BJ (cell line): ENCODE data around the gene PMVK. TPM values are rescaled to one million over a fixed set of nuclear protein-coding genes. Genes with fewer than 3 reads are reported as not detected.

Experiments
- CTCF ChIA-PET: fragments of 350-600 bp; formaldehyde crosslinking; extraction: SDS; loops from one replicate; lab custom pipeline; 2021; ENCODE audit warnings: antibody characterized with exemption, inconsistent platforms; lab: Yijun Ruan, JAX
- POLR2A ChIA-PET: fragments of 300-600 bp; sonication (Branson Sonifier 250); formaldehyde crosslinking; extraction: SDS; loops from one replicate; lab custom pipeline; 2021; ENCODE audit warnings: antibody characterized with exemption; lab: Charles Lee
- DNase-seq: peaks from one replicate; pipeline ENCODE4 v3.0.0-alpha.2; 2011; ENCODE audit warnings: low read depth
- H3K27me3 ChIP-seq: 2 replicates; pipeline ENCODE4 v1.6.0; 2011; ENCODE audit warnings: low read length; ENCODE audit not compliant: control insufficient read depth, insufficient read depth
- H3K36me3 ChIP-seq: 2 replicates; pipeline ENCODE4 v1.5.1; 2011; ENCODE audit warnings: low read length; ENCODE audit not compliant: control insufficient read depth, insufficient read depth
- H3K4me3 ChIP-seq: 2 replicates; pipeline ENCODE4 v1.5.1; 2011; ENCODE audit warnings: low read depth, mild to moderate bottlenecking, control low read depth, low read length
- polyA plus RNA-seq: library from polyadenylated mRNA; depleted of rRNA; stranded (reverse); fragments of >200 nt; gene quantifications from 2 replicates; pipeline ENCODE4 v1.2.3, GENCODE V29; 2011
- TF ChIP-seq, protein P1 (sequence below): IDR thresholded peaks from 2 replicates; pipeline ENCODE4 v1.5.1; 2011; ENCODE audit warnings: low read depth, mild to moderate bottlenecking, control low read depth, inconsistent platforms, low read length, moderate library complexity; ENCODE audit not compliant: insufficient read depth

PMVK gene
- polyA plus RNA-seq, 1 experiment, result 38.4 TPM

DNA sequence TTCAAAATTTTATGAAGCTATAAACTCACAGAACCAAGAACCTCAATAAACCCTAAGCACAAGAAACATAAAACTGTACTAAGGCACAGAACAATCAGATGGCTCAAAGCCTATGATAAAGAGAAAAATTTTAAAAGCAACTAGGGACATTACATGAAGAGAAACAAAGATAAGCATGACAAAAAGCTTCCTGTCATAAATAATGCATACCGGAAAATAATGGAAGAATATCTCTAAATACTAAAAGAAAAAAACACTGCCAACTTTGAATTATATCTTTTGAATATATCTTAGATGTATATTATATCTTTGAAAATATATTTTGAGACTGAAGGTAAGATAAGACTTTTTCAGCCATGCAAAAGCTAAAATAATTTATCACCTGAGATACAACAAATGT is 45.1 kb downstream of the PMVK start:
- no peak for DNase-seq
- H3K36me3 ChIP-seq, result no peaks in the 10 kb centered on the region
- CTCF ChIA-PET, result interaction anchor here (2.5 to 2.6 kb wide), 2 partner anchors 13 to 332 kb away, joined by 7 to 9 read pairs; no protein-coding TSS in a partner anchor
- no peak overlapping the region for H3K4me3 ChIP-seq
- TF ChIP-seq, protein P1, sequence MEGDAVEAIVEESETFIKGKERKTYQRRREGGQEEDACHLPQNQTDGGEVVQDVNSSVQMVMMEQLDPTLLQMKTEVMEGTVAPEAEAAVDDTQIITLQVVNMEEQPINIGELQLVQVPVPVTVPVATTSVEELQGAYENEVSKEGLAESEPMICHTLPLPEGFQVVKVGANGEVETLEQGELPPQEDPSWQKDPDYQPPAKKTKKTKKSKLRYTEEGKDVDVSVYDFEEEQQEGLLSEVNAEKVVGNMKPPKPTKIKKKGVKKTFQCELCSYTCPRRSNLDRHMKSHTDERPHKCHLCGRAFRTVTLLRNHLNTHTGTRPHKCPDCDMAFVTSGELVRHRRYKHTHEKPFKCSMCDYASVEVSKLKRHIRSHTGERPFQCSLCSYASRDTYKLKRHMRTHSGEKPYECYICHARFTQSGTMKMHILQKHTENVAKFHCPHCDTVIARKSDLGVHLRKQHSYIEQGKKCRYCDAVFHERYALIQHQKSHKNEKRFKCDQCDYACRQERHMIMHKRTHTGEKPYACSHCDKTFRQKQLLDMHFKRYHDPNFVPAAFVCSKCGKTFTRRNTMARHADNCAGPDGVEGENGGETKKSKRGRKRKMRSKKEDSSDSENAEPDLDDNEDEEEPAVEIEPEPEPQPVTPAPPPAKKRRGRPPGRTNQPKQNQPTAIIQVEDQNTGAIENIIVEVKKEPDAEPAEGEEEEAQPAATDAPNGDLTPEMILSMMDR, result no peak
- H3K27me3 ChIP-seq, result peaks cover 9% of the 10 kb centered on the region
- POLR2A ChIA-PET, result no interaction called here

DNA sequence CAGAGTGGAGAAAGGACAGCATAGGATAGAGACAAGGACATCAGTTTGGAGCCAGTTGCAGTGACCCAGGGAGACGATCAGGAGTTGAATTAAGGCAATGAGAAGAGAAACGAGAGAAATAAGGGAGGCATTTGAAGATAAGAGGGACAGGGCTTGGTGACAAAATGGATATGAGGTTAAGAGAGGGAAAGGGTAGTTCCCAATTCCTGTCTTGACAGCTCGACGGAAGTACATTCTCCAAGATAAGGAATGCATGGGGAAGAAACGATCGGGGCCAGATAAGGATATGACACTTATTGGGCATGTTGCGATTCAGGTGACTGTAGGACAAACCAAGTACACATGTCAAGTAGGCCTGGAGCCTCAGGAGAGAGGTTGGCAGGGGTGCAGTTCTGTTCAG is 47.8 kb downstream of the PMVK start:
- Histone ChIP-seq H3K4me3 (no peak overlapping the region), H3K27me3 (peaks cover 11% of the 10 kb centered on the region), H3K36me3 (no peaks in the 10 kb centered on the region)
- DNase-seq, result no peak
- TF ChIP-seq, protein P1, result no peak
- ChIA-PET POLR2A (no interaction called here), CTCF (interaction anchor here (0.9 to 1.1 kb wide), 3 partner anchors 10 to 409 kb away, joined by 3 to 4 read pairs (median 3); no protein-coding TSS in a partner anchor)

DNA sequence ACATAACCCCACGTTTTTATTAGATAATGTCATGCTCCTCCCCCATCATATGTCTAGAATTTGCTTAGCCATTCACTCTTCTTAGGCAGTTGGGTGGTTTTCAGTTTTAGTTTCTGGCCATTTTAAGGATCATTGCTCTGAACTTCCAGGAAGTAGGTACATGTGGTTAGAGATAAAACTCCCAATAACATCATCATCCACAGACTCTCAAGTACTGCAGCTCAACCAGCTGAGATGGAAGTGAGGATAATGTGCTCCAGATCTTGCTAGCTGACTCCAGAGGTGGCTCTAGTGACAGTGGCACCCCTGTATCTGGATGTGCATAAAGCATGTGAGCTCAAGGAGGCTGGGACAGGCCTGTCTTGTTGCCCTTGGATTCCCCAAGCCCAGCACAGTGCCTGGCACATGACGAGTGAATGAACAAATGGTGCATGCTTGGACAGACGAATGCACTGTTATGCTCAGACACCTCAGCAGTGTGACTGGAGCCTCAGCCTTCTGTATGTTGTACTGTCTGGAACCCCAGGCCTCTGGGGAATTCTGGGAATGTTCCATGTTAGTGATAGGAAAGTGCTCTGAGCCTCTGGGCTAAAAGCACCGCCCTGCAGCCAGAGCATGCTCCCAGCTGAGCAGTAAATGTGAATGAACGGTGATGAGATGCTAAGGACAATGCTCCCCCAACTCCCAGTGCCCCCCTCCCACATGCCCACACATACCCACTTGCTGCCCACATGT is 50.1 kb downstream of the PMVK start:
- POLR2A ChIA-PET, result no interaction called here
- H3K4me3 ChIP-seq, result no peak overlapping the region
- TF ChIP-seq, protein P1, result no peak
- DNase-seq, result no peak
- no peaks in the 10 kb centered on the region for H3K36me3 ChIP-seq
- CTCF ChIA-PET, result interaction anchor here (1.1 kb wide), 1 partner anchor 9 kb away, joined by 4 read pairs; no protein-coding TSS in a partner anchor
- peaks cover 13% of the 10 kb centered on the region for H3K27me3 ChIP-seq

DNA sequence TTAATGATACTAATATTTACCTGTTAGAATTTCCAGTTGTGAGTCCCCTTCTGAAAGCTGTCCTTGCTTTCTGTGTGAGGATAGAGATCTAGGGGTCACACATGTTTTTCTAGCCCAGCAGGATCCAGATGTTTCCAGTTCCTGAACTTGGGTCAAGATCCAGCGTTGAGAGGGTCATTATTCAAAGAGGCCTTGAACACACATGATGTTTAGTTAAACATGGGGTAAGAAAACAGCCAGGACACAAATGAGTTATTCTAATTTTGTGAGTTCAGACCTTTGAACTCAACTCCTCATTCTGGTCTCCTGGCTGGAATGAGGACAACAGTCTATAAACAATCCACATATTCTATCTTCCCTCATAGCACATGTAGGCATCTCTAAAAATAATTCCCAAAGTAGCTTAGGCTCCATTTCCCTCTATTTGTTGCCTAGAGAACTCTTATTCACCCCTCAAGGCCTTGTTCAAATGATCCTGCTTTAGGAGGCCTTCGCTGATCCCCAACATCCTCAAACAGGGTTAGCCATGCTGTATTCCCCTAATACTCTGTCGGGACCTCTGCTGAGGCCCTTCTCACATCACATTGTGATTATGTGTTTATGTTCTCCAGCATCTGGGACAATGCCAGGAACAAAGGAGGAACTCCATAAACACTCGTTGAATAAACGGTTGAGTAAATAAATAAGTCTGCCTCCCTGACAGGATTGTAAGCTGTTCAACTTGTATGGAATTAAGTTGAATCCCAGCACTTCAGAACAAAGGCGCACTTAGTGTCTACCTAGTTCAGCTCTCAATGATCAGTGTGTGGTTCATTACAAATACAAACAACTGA is 51.4 kb downstream of the PMVK start:
- no peak overlapping the region for H3K4me3 ChIP-seq
- H3K27me3 ChIP-seq, result peaks cover 13% of the 10 kb centered on the region
- no peak for DNase-seq
- CTCF ChIA-PET, result no interaction called here
- TF ChIP-seq, protein P1, result no peak
- H3K36me3 ChIP-seq, result no peaks in the 10 kb centered on the region
- POLR2A ChIA-PET, result no interaction called here
